IMR-90 (cell line): ENCODE measurements around the gene ADIRF. TPM values are rescaled to one million over a fixed set of nuclear protein-coding genes. Genes with fewer than 3 reads are reported as not detected.

Source experiments
- ATAC-seq: fragments of 200-7000 bp; cut with Tn5 transposase; 2 replicates; pipeline ENCODE4 v1.9.1; 2020; ENCODE audit warnings: low read depth, mild to moderate bottlenecking, moderate library complexity
- BruUV-seq: library from RNA; stranded (reverse); fragments of 400-500 nt; replicated peaks from 2 replicates; lab custom pipeline; 2021; lab: Mats Ljungman, UMichigan
- CTCF ChIA-PET: fragments of 300-600 bp; formaldehyde crosslinking; extraction: SDS; loops from one replicate; lab custom pipeline; 2021; ENCODE audit warnings: antibody characterized with exemption; lab: Yijun Ruan, JAX
- POLR2A ChIA-PET: fragments of 300-600 bp; sonication (Branson Sonifier 250); formaldehyde crosslinking; loops from one replicate; lab custom pipeline; 2022; ENCODE audit warnings: antibody characterized with exemption; ENCODE audit not compliant: unreplicated experiment; lab: Charles Lee
- DNase-seq: peaks from one replicate; pipeline ENCODE4 v3.0.0; 2013
- H2AFZ ChIP-seq: replicated peaks from 2 replicates; pipeline ENCODE3; 2013; ENCODE audit warnings: low read length, mild to moderate bottlenecking; ENCODE audit not compliant: poor library complexity
- H2AK5ac ChIP-seq: 2 replicates; pipeline ENCODE4 v1.6.1; 2013; ENCODE audit warnings: low read depth, low read length, inconsistent platforms
- H2AK9ac ChIP-seq: replicated peaks from 2 replicates; pipeline ENCODE3; 2013; ENCODE audit warnings: mild to moderate bottlenecking, low read depth, low read length, moderate library complexity; ENCODE audit not compliant: poor library complexity
- H2BK120ac ChIP-seq: 2 replicates; pipeline ENCODE4 v1.6.1; 2013; ENCODE audit warnings: low read depth, low read length, inconsistent platforms
- H2BK15ac ChIP-seq: 3 replicates; pipeline ENCODE4 v1.6.1; 2013; ENCODE audit warnings: low read depth, low read length, inconsistent platforms
- H2BK20ac ChIP-seq: 2 replicates; pipeline ENCODE4 v1.6.1; 2013; ENCODE audit warnings: low read depth, mild to moderate bottlenecking, inconsistent platforms, low read length, moderate library complexity
- H2BK5ac ChIP-seq: 2 replicates; pipeline ENCODE4 v1.6.1; 2013; ENCODE audit warnings: mild to moderate bottlenecking, low read depth, low read length, inconsistent platforms; ENCODE audit not compliant: poor library complexity, severe bottlenecking
- H3K14ac ChIP-seq: replicated peaks from 2 replicates; pipeline ENCODE4 v1.6.1; 2013; ENCODE audit warnings: low read depth, low read length, inconsistent platforms
- H3K18ac ChIP-seq: 2 replicates; pipeline ENCODE4 v1.6.1; 2013; ENCODE audit warnings: low read depth, low read length, control low read depth
- H3K23ac ChIP-seq: 2 replicates; pipeline ENCODE4 v1.6.1; 2013; ENCODE audit warnings: low read depth, low read length, inconsistent platforms
- H3K27ac ChIP-seq: 2 replicates; pipeline ENCODE4 v1.5.1; 2013; ENCODE audit warnings: mild to moderate bottlenecking, control low read depth, low read length; ENCODE audit not compliant: insufficient read depth
- H3K27me3 ChIP-seq: 2 replicates; pipeline ENCODE4 v1.6.1; 2013; ENCODE audit warnings: low read length; ENCODE audit not compliant: control insufficient read depth, insufficient read depth
- H3K36me3 ChIP-seq: 2 replicates; pipeline ENCODE4 v1.6.1; 2013; ENCODE audit warnings: low read length, mixed read lengths; ENCODE audit not compliant: control insufficient read depth, insufficient read depth
- H3K4ac ChIP-seq: 2 replicates; pipeline ENCODE4 v1.6.1; 2013; ENCODE audit warnings: low read depth, low read length, inconsistent platforms
- H3K4me1 ChIP-seq: 2 replicates; pipeline ENCODE4 v1.6.1; 2013; ENCODE audit warnings: low read length, mixed read lengths; ENCODE audit not compliant: control insufficient read depth, insufficient read depth
- H3K4me2 ChIP-seq: 2 replicates; pipeline ENCODE4 v1.6.1; 2013; ENCODE audit warnings: low read depth, mild to moderate bottlenecking, control low read depth, low read length, moderate library complexity
- H3K4me3 ChIP-seq: 2 replicates; pipeline ENCODE4 v1.5.1; 2013; ENCODE audit warnings: low read depth, mild to moderate bottlenecking, control low read depth, low read length, moderate library complexity; ENCODE audit not compliant: insufficient read depth
- H3K56ac ChIP-seq: 2 replicates; pipeline ENCODE4 v1.6.1; 2013; ENCODE audit warnings: low read length, inconsistent platforms; ENCODE audit not compliant: insufficient read depth; ENCODE audit errors: extremely low read depth
- H3K79me1 ChIP-seq, 2 experiments: 2 replicates each; pipeline ENCODE4 v1.6.1; 2013; ENCODE audit warnings: low read length in 2 of 2, inconsistent platforms in 1 of 2, low read depth in 1 of 2
- H3K9ac ChIP-seq: 2 replicates; pipeline ENCODE4 v1.6.1; 2013; ENCODE audit warnings: low read depth, low read length, control low read depth
- H3K9me1 ChIP-seq: 2 replicates; pipeline ENCODE4 v1.6.1; 2013; ENCODE audit warnings: low read length, inconsistent platforms; ENCODE audit not compliant: insufficient read depth
- H3K9me3 ChIP-seq: 2 replicates; pipeline ENCODE4 v1.6.1; 2013; ENCODE audit warnings: low read length; ENCODE audit not compliant: control insufficient read depth, insufficient read depth
- H4K20me1 ChIP-seq: 2 replicates; pipeline ENCODE4 v1.6.1; 2013; ENCODE audit warnings: low read length, inconsistent platforms; ENCODE audit not compliant: insufficient read depth
- H4K5ac ChIP-seq: 2 replicates; pipeline ENCODE4 v1.6.1; 2013; ENCODE audit warnings: mild to moderate bottlenecking, low read depth, low read length, control low read depth
- H4K8ac ChIP-seq, 2 experiments: 2 replicates each; pipeline ENCODE4 v1.6.1; 2013; ENCODE audit warnings: low read depth in 2 of 2, low read length in 2 of 2, control low read depth in 1 of 2, inconsistent platforms in 1 of 2
- H4K91ac ChIP-seq: 2 replicates; pipeline ENCODE4 v1.6.1; 2013; ENCODE audit warnings: low read depth, low read length, inconsistent platforms; ENCODE audit not compliant: insufficient read depth
- BHLHE40 ChIP-seq: fragments of 150-350 bp; IDR thresholded peaks from 2 replicates; pipeline ENCODE4 v1.6.1; 2016; ENCODE audit warnings: mild to moderate bottlenecking, low read depth, low read length
- CTCF ChIP-seq: conservative IDR thresholded peaks from 2 replicates; pipeline ENCODE4 v1.5.1; 2012; ENCODE audit warnings: mild to moderate bottlenecking, low read depth, low read length, improper control_type of control experiment
- FOS ChIP-seq: fragments of 150-350 bp; IDR thresholded peaks from 2 replicates; pipeline ENCODE4 v1.6.1; 2016; ENCODE audit warnings: low read depth, low read length
- POLR2A ChIP-seq: IDR thresholded peaks from 2 replicates; pipeline ENCODE4 v1.6.1; 2012; ENCODE audit warnings: mild to moderate bottlenecking, low read depth, low read length
- RCOR1 ChIP-seq: IDR thresholded peaks from 2 replicates; pipeline ENCODE4 v1.6.1; 2012; ENCODE audit warnings: mild to moderate bottlenecking, low read length, improper control_type of control experiment; ENCODE audit not compliant: insufficient replicate concordance
- WGBS, 2 experiments: methylation state at CpG; one replicate each; pipeline versions ENCODE4 v1.1.5 to v1.1.7; 2013; ENCODE audit warnings: missing lambda C conversion rate in 2 of 2; ENCODE audit not compliant: insufficient read length in 1 of 2; ENCODE audit errors: extremely low coverage in 2 of 2; 5-methylcytosine and 5-hydroxymethylcytosine counted together
- dilution Hi-C: fragments of 300-500 bp; cut with HindIII; formaldehyde crosslinking; loops from one replicate; pipeline ENCODE4 v1.14.3; 2018; ENCODE audit warnings: low sequenced_read_pairs; ENCODE audit not compliant: unreplicated experiment
- in situ Hi-C: fragments of 300-500 bp; cut with MboI; formaldehyde crosslinking; loops from 3 replicates; pipeline ENCODE4 v1.14.3; 2019; ENCODE audit warnings: low sequenced_read_pairs, inconsistent platforms, mixed read lengths
- intact Hi-C: fragments of 100-400 bp; cut with micrococcal nuclease; formaldehyde crosslinking; loops from 2 replicates; pipeline ENCODE4 v1.10.0; 2022
- polyA plus RNA-seq, 3 experiments: library from polyadenylated mRNA; depleted of rRNA; stranded (reverse); fragments of >200 nt; gene quantifications; 2 replicates each; pipeline ENCODE4 v1.2.3, GENCODE V29; 2012; ENCODE audit warnings: low replicate concordance in 1 of 3
- total RNA-seq: library from RNA; depleted of rRNA; stranded (reverse); fragments of >200 nt; gene quantifications from 2 replicates; pipeline ENCODE4 v1.2.3, GENCODE V29; 2012

ADIRF gene
- total and polyA plus RNA-seq, 2 of the 4 experiments (the other 2 are of a cell fraction) = 2.3 to 7.2 TPM

- peak; percentile 68 for DNase-seq
These were observed 31.4 kb upstream of the ADIRF start for GRCh38 chr10:86936661-86937501.

More at GRCh38 chr10:86936661-86937501, 31.4 kb upstream of the ADIRF start:
- H2AFZ ChIP-seq = peak overlapping the region; percentile 65
- ChIA-PET CTCF (interaction anchor here (1.1 kb wide), 1 partner anchor 25 kb away, joined by 7 read pairs; no protein-coding TSS in a partner anchor), POLR2A (no interaction called here)
- dilution Hi-C loops = no loop called here
- no peak overlapping the region for H3K4me2 ChIP-seq
- no peaks in the 10 kb centered on the region; a peak in 1 of 4 replicates for H3K79me1 ChIP-seq
- in situ Hi-C loops = no loop called here
- no peak overlapping the region for H3K23ac ChIP-seq
- H3K9ac ChIP-seq = no peak overlapping the region
- H2BK20ac ChIP-seq = no peak overlapping the region
- H2BK5ac ChIP-seq = no peak overlapping the region
- WGBS, 2 experiments = no CpG with 5 or more reads among the region's 13 CpGs
- H3K36me3 ChIP-seq = no peaks in the 10 kb centered on the region
- H2AK5ac ChIP-seq = peak overlapping the region; percentile 3; the same call in 1 of the 2 replicates
- H3K9me1 ChIP-seq = peaks cover 19% of the 10 kb centered on the region
- H3K18ac ChIP-seq = no peak overlapping the region
- H3K9me3 ChIP-seq = no peaks in the 10 kb centered on the region
- H4K5ac ChIP-seq = no peak overlapping the region
- no peak overlapping the region for H3K56ac ChIP-seq
- no peak overlapping the region for H2BK15ac ChIP-seq
- H3K27me3 ChIP-seq = no peaks in the 10 kb centered on the region
- TF ChIP-seq FOS = 0 out of 2 replicates have a peak, but pooled peaks have one; percentile 26
- no peak for TF ChIP-seq BHLHE40
- no peak for TF ChIP-seq POLR2A
- no peak for TF ChIP-seq RCOR1
- no peak for TF ChIP-seq CTCF
- peaks cover 5% of the 10 kb centered on the region for H3K4me1 ChIP-seq
- no TSS peak for BruUV-seq
- peak; percentile 24; the same call in 1 of the 2 replicates for ATAC-seq
- peak overlapping the region; percentile 74 for H2AK9ac ChIP-seq
- intact Hi-C loops = no loop called here
- H3K4me3 ChIP-seq = no peak overlapping the region
- no peak overlapping the region for H3K14ac ChIP-seq
- H3K27ac ChIP-seq = no peak overlapping the region
- H4K8ac ChIP-seq = no peak overlapping the region; a peak in 1 of 4 replicates
- H4K91ac ChIP-seq = no peak overlapping the region
- H3K4ac ChIP-seq = no peak overlapping the region
- H4K20me1 ChIP-seq = no peaks in the 10 kb centered on the region
- no peak overlapping the region for H2BK120ac ChIP-seq
